Endodermal cell (in vitro differentiated cells): ENCODE results near the gene SORCS2. TPM values are rescaled to one million over a fixed set of nuclear protein-coding genes. Genes with fewer than 3 reads are reported as not detected.

ENCODE experiments used
- DNase-seq: peaks from one replicate; pipeline ENCODE4 v3.0.0-alpha.2; 2017
- H3K27ac ChIP-seq: 2 replicates; pipeline ENCODE4 v1.5.1; 2013; ENCODE audit warnings: mild to moderate bottlenecking, low read depth, low read length, moderate library complexity
- H3K27me3 ChIP-seq: 2 replicates; pipeline ENCODE4 v1.6.1; 2013; ENCODE audit warnings: mild to moderate bottlenecking, low read length, moderate library complexity; ENCODE audit not compliant: insufficient read depth, control insufficient read depth, poor library complexity, severe bottlenecking
- H3K36me3 ChIP-seq: 2 replicates; pipeline ENCODE4 v1.7.0; 2013; ENCODE audit warnings: mild to moderate bottlenecking, low read length, moderate library complexity; ENCODE audit not compliant: control insufficient read depth, insufficient read depth
- H3K4me1 ChIP-seq: one replicate; pipeline ENCODE4 v1.7.0; 2013; ENCODE audit warnings: low read length; ENCODE audit not compliant: control insufficient read depth, insufficient read depth
- H3K4me3 ChIP-seq: 2 replicates; pipeline ENCODE4 v1.5.1; 2013; ENCODE audit warnings: mild to moderate bottlenecking, low read length, moderate library complexity
- H3K9ac ChIP-seq: 2 replicates; pipeline ENCODE4 v1.6.1; 2013; ENCODE audit warnings: mild to moderate bottlenecking, low read length, moderate library complexity; ENCODE audit not compliant: poor library complexity, severe bottlenecking; ENCODE audit errors: extremely low read depth
- H3K9me3 ChIP-seq: 2 replicates; pipeline ENCODE4 v1.6.1; 2013; ENCODE audit warnings: mild to moderate bottlenecking, low read length, moderate library complexity; ENCODE audit not compliant: control insufficient read depth
- H3K27ac Mint-ChIP-seq: 2 replicates; pipeline ENCODE4 v1.8.0; 2020; ENCODE audit warnings: mixed read lengths
- H3K27me3 Mint-ChIP-seq: 2 replicates; pipeline ENCODE4 v1.8.0; 2021; ENCODE audit warnings: mild to moderate bottlenecking, mixed read lengths; ENCODE audit not compliant: insufficient read depth
- H3K36me3 Mint-ChIP-seq: 2 replicates; pipeline ENCODE4 v1.8.0; 2020; ENCODE audit warnings: low read depth, mixed read lengths
- H3K4me1 Mint-ChIP-seq: 2 replicates; pipeline ENCODE4 v1.8.0; 2020; ENCODE audit warnings: mixed read lengths
- H3K4me3 Mint-ChIP-seq: 2 replicates; pipeline ENCODE4 v1.8.0; 2020; ENCODE audit warnings: mild to moderate bottlenecking, moderate library complexity, mixed read lengths
- H3K9me3 Mint-ChIP-seq: 2 replicates; pipeline ENCODE4 v1.8.0; 2020; ENCODE audit warnings: mild to moderate bottlenecking, mixed read lengths
- WGBS, 2 experiments: methylation state at CpG; one replicate each; pipeline versions ENCODE4 v1.1.5 to v1.1.7; 2013; ENCODE audit warnings: missing lambda C conversion rate in 2 of 2, mixed read lengths in 1 of 2; ENCODE audit not compliant: insufficient coverage in 1 of 2, insufficient read length in 1 of 2; 5-methylcytosine and 5-hydroxymethylcytosine counted together
- total RNA-seq, 2 donors: library from RNA; stranded (reverse); fragmentation: NEBNext Ultra II Directional in 1 of 2; extraction: Animal tissue kit (Norgen Biotek cat#: 25700) in 1 of 2; gene quantifications; 2 replicates in 1 of 2; 3 replicates in 1 of 2; pipeline ENCODE4 v1.2.1, GENCODE V29; 2021
- TF ChIP-seq, protein P1 (sequence below): fragments of 200-600 bp; sonication (generic); conservative IDR thresholded peaks from 2 replicates; pipeline ENCODE4 v1.5.0; 2021; ENCODE audit warnings: antibody characterized with exemption, mild to moderate bottlenecking

Gene SORCS2
- total RNA-seq, 2 donors from 2014 or later = 1.4 to 1.9 TPM

- DNase-seq = no peak
- Histone ChIP-seq H3K9me3 (no peaks in the 10 kb centered on the region), H3K27me3 (no peaks in the 10 kb centered on the region), H3K27ac (no peak overlapping the region), H3K4me1 (no peaks in the 10 kb centered on the region), H3K9ac (no peak overlapping the region), H3K4me3 (no peak overlapping the region), H3K36me3 (no peaks in the 10 kb centered on the region)
- Mint-ChIP-seq H3K9me3 (no peaks in the 10 kb centered on the region), H3K4me1 (no peaks in the 10 kb centered on the region), H3K27ac (no peak overlapping the region), H3K36me3 (no peaks in the 10 kb centered on the region), H3K27me3 (peaks cover 2% of the 10 kb centered on the region), H3K4me3 (no peak overlapping the region)
- WGBS, 2 experiments = 78 to 79% methylated on average over 12 to 16 of the region's 16 CpGs
- TF ChIP-seq, protein P1, sequence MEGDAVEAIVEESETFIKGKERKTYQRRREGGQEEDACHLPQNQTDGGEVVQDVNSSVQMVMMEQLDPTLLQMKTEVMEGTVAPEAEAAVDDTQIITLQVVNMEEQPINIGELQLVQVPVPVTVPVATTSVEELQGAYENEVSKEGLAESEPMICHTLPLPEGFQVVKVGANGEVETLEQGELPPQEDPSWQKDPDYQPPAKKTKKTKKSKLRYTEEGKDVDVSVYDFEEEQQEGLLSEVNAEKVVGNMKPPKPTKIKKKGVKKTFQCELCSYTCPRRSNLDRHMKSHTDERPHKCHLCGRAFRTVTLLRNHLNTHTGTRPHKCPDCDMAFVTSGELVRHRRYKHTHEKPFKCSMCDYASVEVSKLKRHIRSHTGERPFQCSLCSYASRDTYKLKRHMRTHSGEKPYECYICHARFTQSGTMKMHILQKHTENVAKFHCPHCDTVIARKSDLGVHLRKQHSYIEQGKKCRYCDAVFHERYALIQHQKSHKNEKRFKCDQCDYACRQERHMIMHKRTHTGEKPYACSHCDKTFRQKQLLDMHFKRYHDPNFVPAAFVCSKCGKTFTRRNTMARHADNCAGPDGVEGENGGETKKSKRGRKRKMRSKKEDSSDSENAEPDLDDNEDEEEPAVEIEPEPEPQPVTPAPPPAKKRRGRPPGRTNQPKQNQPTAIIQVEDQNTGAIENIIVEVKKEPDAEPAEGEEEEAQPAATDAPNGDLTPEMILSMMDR = no peak
Measured at GRCh38 chr4:7498446-7499200, 306.3 kb downstream of the SORCS2 start.

DNA sequence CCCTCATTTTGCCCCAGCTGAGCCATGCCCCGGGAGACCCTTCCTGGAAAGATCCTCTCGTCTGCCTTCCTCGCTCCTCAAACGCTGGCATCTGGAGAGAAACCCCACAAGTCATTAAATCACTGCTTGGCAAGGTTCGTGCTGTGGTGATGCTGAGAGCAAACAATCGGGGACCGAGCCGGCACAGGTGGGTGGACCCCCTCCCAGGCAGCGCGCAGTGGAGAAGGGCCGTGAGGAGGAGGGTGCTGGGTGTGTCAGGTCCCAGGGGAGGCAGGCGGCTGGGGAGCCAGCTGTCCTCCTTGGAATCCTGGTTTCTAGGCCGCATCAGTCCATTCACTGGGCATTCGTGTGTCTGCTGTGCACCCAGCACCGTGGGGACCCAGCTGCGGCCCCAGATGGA is 307.3 kb downstream of the SORCS2 start:
- Mint-ChIP-seq H3K4me1 (no peaks in the 10 kb centered on the region), H3K27ac (no peak overlapping the region), H3K36me3 (no peaks in the 10 kb centered on the region), H3K4me3 (no peak overlapping the region), H3K27me3 (peaks cover 2% of the 10 kb centered on the region), H3K9me3 (no peaks in the 10 kb centered on the region)
- DNase-seq = no peak
- Histone ChIP-seq H3K4me1 (no peaks in the 10 kb centered on the region), H3K27ac (no peak overlapping the region), H3K9me3 (no peaks in the 10 kb centered on the region), H3K9ac (no peak overlapping the region), H3K27me3 (no peaks in the 10 kb centered on the region), H3K4me3 (no peak overlapping the region), H3K36me3 (no peaks in the 10 kb centered on the region)
- TF ChIP-seq, protein P1 = no peak
- 87 to 96% methylated on average over 7 to 16 of the region's 16 CpGs for WGBS, 2 experiments

- DNase-seq = no peak
- Mint-ChIP-seq H3K27ac (no peak overlapping the region), H3K27me3 (peaks cover 2% of the 10 kb centered on the region), H3K4me1 (no peaks in the 10 kb centered on the region), H3K9me3 (no peaks in the 10 kb centered on the region), H3K4me3 (no peak overlapping the region), H3K36me3 (no peaks in the 10 kb centered on the region)
- Histone ChIP-seq H3K27me3 (no peaks in the 10 kb centered on the region), H3K4me3 (no peak overlapping the region), H3K36me3 (no peaks in the 10 kb centered on the region), H3K4me1 (no peaks in the 10 kb centered on the region), H3K27ac (no peak overlapping the region), H3K9ac (no peak overlapping the region), H3K9me3 (no peaks in the 10 kb centered on the region)
- TF ChIP-seq, protein P1 = no peak
- WGBS, 2 experiments = 75 to 86% methylated on average over 10 of the region's 10 CpGs
Measured at GRCh38 chr4:7500404-7500803, 308.1 kb downstream of the SORCS2 start.
